HG03439 (cell line): ENCODE measurements around the gene SERF2.
"Not testable (repeated sequence)": the region's sequence is repeated elsewhere in the genome, so short reads cannot be mapped to it uniquely, and the experiment has no call there.

Experiments
- ATAC-seq: cut with Tn5 transposase; IDR thresholded peaks from one replicate; pipeline ENCODE4 v1.9.1; 2021; ENCODE audit warnings: mild to moderate bottlenecking, moderate library complexity; ENCODE audit not compliant: unreplicated experiment

The SERF2 gene

GRCh38 chr15:43791993-43792760 lies at the start of gene SERF2:
TSS of gene SERF2 (plus strand) at chr15:43792320. CDS start at chr15:43792377, 57 bp downstream.
- peak; percentile 83 for ATAC-seq

- peak; percentile 63 for ATAC-seq
Observed at GRCh38 chr15:43746245-43746902, 45.7 kb upstream of the SERF2 start, which contains the start of gene PDIA3. TSS of gene PDIA3 (plus strand) at chr15:43746438. CDS start at chr15:43746540, 102 bp downstream.

GRCh38 chr15:43746903-43747309 lies 45.2 kb upstream of the SERF2 start:
- not testable (repeated sequence) for ATAC-seq

- ATAC-seq = no peak
Observed at GRCh38 chr15:43748376-43748775, 43.7 kb upstream of the SERF2 start.

GRCh38 chr15:43749690-43750345 lies 42.3 kb upstream of the SERF2 start:
- peak; percentile 49 for ATAC-seq

GRCh38 chr15:43751885-43752284 lies 40.2 kb upstream of the SERF2 start:
- ATAC-seq = no peak

- ATAC-seq = no peak
Observed at GRCh38 chr15:43762824-43763223, 29.3 kb upstream of the SERF2 start.

GRCh38 chr15:43763819-43764446 lies 28.2 kb upstream of the SERF2 start:
- ATAC-seq = no peak

- no peak for ATAC-seq
Observed at GRCh38 chr15:43769584-43770228, 22.4 kb upstream of the SERF2 start.

- no peak for ATAC-seq
Observed at GRCh38 chr15:43771816-43772215, 20.3 kb upstream of the SERF2 start.

GRCh38 chr15:43772624-43773023 lies 19.5 kb upstream of the SERF2 start:
- no peak for ATAC-seq

GRCh38 chr15:43774062-43774461 lies 18.1 kb upstream of the SERF2 start:
- no peak for ATAC-seq

GRCh38 chr15:43775411-43775965 lies 16.6 kb upstream of the SERF2 start:
- ATAC-seq = no peak

GRCh38 chr15:43776101-43776717 lies 15.9 kb upstream of the SERF2 start:
- ATAC-seq = peak; percentile 47

- peak; percentile 39 for ATAC-seq
Observed at GRCh38 chr15:43776718-43777266, 15.3 kb upstream of the SERF2 start, which contains the start of gene ELL3. TSS of gene ELL3 (minus strand) at chr15:43776966. CDS start at chr15:43776901, 65 bp downstream.

GRCh38 chr15:43777267-43777914 lies 14.7 kb upstream of the SERF2 start:
- ATAC-seq = peak; percentile 44

GRCh38 chr15:43779016-43779415 lies 13.1 kb upstream of the SERF2 start:
- no peak for ATAC-seq

- no peak for ATAC-seq
Observed at GRCh38 chr15:43789409-43789808, 2.7 kb upstream of the SERF2 start.
